Progenitor cell of endocrine pancreas (in vitro differentiated cells): Measurements from ENCODE around the gene PNMA6F. TPM values are rescaled to one million over a fixed set of nuclear protein-coding genes. Genes with fewer than 3 reads are reported as not detected.
"Not testable (repeated sequence)": the region's sequence is repeated elsewhere in the genome, so short reads cannot be mapped to it uniquely, and the experiment has no call there.

Source experiments
- DNase-seq: peaks from one replicate; pipeline ENCODE4 v3.0.0; 2021; ENCODE audit warnings: low spot score; ENCODE audit not compliant: unreplicated experiment
- H3K27ac Mint-ChIP-seq: 2 replicates; pipeline ENCODE4 v1.8.0; 2021; ENCODE audit warnings: mild to moderate bottlenecking, moderate library complexity, mixed read lengths
- H3K27me3 Mint-ChIP-seq: 2 replicates; pipeline ENCODE4 v1.8.0; 2021; ENCODE audit warnings: mixed read lengths
- H3K36me3 Mint-ChIP-seq: 2 replicates; pipeline ENCODE4 v1.8.0; 2022; ENCODE audit warnings: mixed read lengths; ENCODE audit not compliant: insufficient read depth
- H3K4me1 Mint-ChIP-seq: 2 replicates; pipeline ENCODE4 v1.8.0; 2021; ENCODE audit warnings: low read depth, mixed read lengths
- H3K4me3 Mint-ChIP-seq: 2 replicates; pipeline ENCODE4 v1.8.0; 2021; ENCODE audit warnings: low read depth, mild to moderate bottlenecking, moderate library complexity, mixed read lengths
- H3K9me3 Mint-ChIP-seq: 2 replicates; pipeline ENCODE4 v1.8.0; 2021; ENCODE audit warnings: low read depth, mixed read lengths
- total RNA-seq: library from RNA; stranded (reverse); gene quantifications from 2 replicates; pipeline ENCODE4 v1.2.1, GENCODE V29; 2021
- TF ChIP-seq, protein P1 (sequence below): fragments of 200-600 bp; sonication (generic); IDR thresholded peaks from one replicate; pipeline ENCODE4 v1.5.0; 2021; ENCODE audit warnings: antibody characterized with exemption, mild to moderate bottlenecking; ENCODE audit not compliant: unreplicated experiment

PNMA6F gene
- total RNA-seq, 1 donor from 2014 or later, result not detected

DNA sequence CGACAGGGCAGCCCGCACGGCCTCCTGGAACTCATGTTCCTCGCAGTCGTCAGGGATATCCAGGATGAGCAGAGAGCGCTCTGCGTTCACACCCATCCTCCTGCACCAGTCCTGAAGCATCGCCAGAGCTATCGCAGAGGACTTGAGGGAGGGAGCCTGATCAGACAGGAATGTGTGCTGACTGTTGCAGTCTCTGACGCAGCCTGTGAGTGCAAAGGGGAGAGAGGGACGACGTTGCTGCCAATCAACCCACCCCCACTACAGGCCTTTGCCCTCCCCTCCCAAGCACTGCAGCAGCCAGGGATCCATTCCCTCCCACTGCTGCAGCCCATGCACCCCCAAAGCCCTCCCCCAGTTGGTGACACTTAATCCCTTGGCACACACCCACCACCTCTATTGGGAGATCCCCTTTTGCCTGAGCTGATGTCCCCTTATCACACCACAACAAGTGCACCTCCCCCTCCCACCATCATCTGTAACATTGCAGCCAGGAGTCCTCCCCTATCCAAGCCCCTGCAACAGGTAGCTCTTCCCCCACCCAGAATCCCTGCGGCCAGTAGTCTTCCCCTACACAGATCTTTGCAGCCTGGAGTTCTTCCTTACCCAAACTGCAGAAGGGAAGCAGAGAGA is 897 bp downstream of the PNMA6F start:
- no peak for DNase-seq
- Mint-ChIP-seq H3K27me3 (peaks cover 3% of the 10 kb centered on the region), H3K36me3 (no peaks in the 10 kb centered on the region), H3K27ac (no peak overlapping the region), H3K4me3 (no peak overlapping the region), H3K9me3 (peaks cover 16% of the 10 kb centered on the region), H3K4me1 (no peaks in the 10 kb centered on the region)
- TF ChIP-seq, protein P1, sequence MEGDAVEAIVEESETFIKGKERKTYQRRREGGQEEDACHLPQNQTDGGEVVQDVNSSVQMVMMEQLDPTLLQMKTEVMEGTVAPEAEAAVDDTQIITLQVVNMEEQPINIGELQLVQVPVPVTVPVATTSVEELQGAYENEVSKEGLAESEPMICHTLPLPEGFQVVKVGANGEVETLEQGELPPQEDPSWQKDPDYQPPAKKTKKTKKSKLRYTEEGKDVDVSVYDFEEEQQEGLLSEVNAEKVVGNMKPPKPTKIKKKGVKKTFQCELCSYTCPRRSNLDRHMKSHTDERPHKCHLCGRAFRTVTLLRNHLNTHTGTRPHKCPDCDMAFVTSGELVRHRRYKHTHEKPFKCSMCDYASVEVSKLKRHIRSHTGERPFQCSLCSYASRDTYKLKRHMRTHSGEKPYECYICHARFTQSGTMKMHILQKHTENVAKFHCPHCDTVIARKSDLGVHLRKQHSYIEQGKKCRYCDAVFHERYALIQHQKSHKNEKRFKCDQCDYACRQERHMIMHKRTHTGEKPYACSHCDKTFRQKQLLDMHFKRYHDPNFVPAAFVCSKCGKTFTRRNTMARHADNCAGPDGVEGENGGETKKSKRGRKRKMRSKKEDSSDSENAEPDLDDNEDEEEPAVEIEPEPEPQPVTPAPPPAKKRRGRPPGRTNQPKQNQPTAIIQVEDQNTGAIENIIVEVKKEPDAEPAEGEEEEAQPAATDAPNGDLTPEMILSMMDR, result no peak

DNA sequence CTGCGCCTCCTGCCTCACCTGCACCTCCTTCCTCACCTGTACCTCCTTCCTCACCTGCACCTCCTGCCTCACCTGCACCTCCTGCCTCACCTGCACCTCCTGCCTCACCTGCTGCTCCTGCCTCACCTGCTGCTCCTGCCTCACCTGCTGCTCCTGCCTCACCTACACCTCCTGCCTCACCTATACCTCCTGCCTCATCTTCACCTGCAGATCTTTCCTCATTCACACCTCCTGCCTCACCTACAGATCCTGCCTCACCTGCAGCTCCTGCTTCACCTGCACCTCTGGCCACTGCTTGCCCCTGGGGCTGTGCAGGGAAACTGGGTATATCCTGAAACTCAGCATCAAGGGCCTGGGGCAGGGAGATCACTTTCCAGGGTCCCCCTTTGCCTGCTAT is 1.5 kb downstream of the PNMA6F start:
- H3K4me3 Mint-ChIP-seq, H3K4me1 Mint-ChIP-seq, H3K27ac Mint-ChIP-seq, H3K27me3 Mint-ChIP-seq, DNase-seq, H3K36me3 Mint-ChIP-seq: not testable (repeated sequence)
- H3K9me3 Mint-ChIP-seq, result peaks cover 11% of the 10 kb centered on the region

DNA sequence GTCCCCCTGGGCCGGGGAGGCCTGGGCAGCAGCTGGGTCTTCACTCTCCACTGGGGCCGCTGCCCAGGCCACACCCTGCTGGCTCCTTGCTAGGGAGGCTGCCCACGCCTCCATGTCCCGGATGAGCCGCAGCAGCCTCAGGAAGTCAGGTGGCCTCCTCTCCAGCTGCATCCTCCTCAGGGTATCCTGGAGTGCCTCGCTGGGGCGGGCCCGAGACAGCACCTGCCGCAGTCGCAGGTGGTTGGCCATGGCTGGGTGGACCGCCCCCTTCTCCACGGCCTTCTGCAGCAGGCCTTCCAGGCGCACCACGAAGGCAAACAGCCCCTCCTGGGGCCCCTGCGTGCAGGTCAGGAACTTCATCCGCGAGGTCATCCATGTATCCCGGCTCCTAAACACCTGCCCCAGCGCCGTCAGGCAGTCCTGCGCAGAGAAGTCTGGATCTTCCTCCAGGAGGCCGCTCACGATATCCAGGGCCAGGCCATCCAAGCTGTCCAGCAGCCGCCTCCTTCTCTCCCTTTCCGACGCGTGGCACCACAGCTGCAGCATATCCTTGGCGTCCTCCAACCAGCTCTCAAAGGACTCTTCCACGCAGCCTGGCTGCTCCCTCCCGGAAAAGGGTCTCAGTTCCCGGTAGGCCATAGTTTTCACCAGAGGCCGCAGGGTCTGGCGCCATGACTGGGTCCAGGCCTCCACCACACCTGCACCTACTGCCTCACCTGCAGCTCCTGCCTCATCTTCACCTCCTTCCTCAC is 2.1 kb downstream of the PNMA6F start:
- TF ChIP-seq, protein P1, result no peak
- H3K9me3 Mint-ChIP-seq, result peaks cover 6% of the 10 kb centered on the region
- no peak overlapping the region for H3K4me3 Mint-ChIP-seq
- no peaks in the 10 kb centered on the region for H3K4me1 Mint-ChIP-seq
- no peaks in the 10 kb centered on the region for H3K36me3 Mint-ChIP-seq
- no peak for DNase-seq
- no peak overlapping the region for H3K27ac Mint-ChIP-seq
- peaks cover 3% of the 10 kb centered on the region for H3K27me3 Mint-ChIP-seq

DNA sequence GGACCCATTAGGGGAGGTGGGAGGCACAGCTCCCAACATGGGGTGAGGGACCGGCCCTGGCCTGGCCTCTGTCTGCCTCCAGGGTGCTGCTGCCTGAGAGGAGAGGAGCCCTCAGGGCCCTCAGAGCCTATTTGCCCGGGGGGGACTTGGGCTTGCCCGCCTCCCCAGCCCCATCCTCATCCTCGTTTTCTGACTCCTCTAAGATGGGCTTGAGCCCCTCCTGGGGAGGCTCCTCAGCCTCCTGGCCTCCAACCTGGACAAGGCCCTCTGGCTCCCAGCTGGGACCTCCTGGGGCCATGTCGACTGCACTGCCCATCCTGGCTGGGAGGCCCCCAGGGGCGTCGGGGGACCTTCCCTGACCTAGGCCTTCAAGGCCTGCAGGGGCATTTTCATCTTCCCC is 2.8 kb downstream of the PNMA6F start:
- H3K9me3 Mint-ChIP-seq, result peaks cover under 1% of the 10 kb centered on the region
- no peak for DNase-seq
- TF ChIP-seq, protein P1, result no peak
- H3K27me3 Mint-ChIP-seq, result peaks cover 3% of the 10 kb centered on the region
- H3K4me1 Mint-ChIP-seq, result no peaks in the 10 kb centered on the region
- no peak overlapping the region for H3K27ac Mint-ChIP-seq
- no peaks in the 10 kb centered on the region for H3K36me3 Mint-ChIP-seq
- no peak overlapping the region for H3K4me3 Mint-ChIP-seq

DNA sequence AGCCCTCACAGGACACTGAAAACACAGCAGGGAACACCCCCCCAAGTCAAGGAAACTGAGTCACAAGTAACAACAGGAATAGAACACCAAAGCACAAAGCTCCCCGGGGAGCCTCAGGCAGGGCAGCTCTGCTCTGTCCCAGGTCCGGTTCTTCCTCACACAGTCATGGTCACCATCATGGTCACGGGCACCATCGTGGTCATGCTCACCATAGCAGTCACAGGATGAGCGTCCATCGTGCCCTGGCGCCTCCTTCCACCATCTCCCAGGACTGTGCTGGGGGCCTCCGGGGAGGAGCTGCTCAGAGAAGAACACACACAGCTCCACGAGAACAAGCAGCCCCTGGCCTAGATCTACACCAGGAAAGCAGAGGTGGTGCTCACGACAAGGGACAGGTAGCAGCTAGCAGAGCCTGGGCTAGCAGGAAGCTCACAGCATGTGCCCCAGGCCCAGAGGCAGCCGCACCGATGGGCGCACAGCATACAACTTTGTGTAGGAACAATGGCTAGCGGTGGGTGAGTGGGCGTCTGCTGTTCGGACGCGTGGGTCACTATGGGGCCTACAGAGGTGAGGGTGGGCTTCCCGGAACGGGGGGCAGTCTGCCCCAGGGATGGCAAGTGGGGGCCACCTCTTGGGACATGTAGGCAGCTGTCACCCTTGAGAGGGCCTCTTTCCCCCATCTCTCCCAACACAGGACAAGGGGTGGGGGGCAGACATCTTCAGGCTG is 3.4 kb downstream of the PNMA6F start:
- no peak overlapping the region for H3K27ac Mint-ChIP-seq
- no peak overlapping the region for H3K4me3 Mint-ChIP-seq
- TF ChIP-seq, protein P1, result no peak
- peaks cover 3% of the 10 kb centered on the region for H3K27me3 Mint-ChIP-seq
- no peaks in the 10 kb centered on the region for H3K9me3 Mint-ChIP-seq
- DNase-seq, result no peak
- H3K36me3 Mint-ChIP-seq, result no peaks in the 10 kb centered on the region
- H3K4me1 Mint-ChIP-seq, result no peaks in the 10 kb centered on the region
